ENCODE data around the gene RGS6.

- TF ChIP-seq GATA2 (IDR thresholded peaks at IDR 0.05; ENCODE audit: low read depth, low read length) (no peak), GATA3 (IDR thresholded peaks at IDR 0.05; ENCODE audit: low read depth, low read length) (no peak)
Measured at GRCh38 chr14:72555609-72556000, 623.4 kb downstream of the RGS6 start.
